IMR-90 (cell line): ENCODE results near the gene ABCC3. TPM values are rescaled to one million over a fixed set of nuclear protein-coding genes. Genes with fewer than 3 reads are reported as not detected.

Experiments
- ATAC-seq: fragments of 200-7000 bp; cut with Tn5 transposase; 2 replicates; pipeline ENCODE4 v1.9.1; 2020; ENCODE audit warnings: low read depth, mild to moderate bottlenecking, moderate library complexity
- BruUV-seq: library from RNA; stranded (reverse); fragments of 400-500 nt; replicated peaks from 2 replicates; lab custom pipeline; 2021; lab: Mats Ljungman, UMichigan
- CTCF ChIA-PET: fragments of 300-600 bp; formaldehyde crosslinking; extraction: SDS; loops from one replicate; lab custom pipeline; 2021; ENCODE audit warnings: antibody characterized with exemption; lab: Yijun Ruan, JAX
- POLR2A ChIA-PET: fragments of 300-600 bp; sonication (Branson Sonifier 250); formaldehyde crosslinking; loops from one replicate; lab custom pipeline; 2022; ENCODE audit warnings: antibody characterized with exemption; ENCODE audit not compliant: unreplicated experiment; lab: Charles Lee
- DNase-seq: peaks from one replicate; pipeline ENCODE4 v3.0.0; 2013
- H2AFZ ChIP-seq: replicated peaks from 2 replicates; pipeline ENCODE3; 2013; ENCODE audit warnings: low read length, mild to moderate bottlenecking; ENCODE audit not compliant: poor library complexity
- H2AK5ac ChIP-seq: 2 replicates; pipeline ENCODE4 v1.6.1; 2013; ENCODE audit warnings: low read depth, low read length, inconsistent platforms
- H2AK9ac ChIP-seq: replicated peaks from 2 replicates; pipeline ENCODE3; 2013; ENCODE audit warnings: mild to moderate bottlenecking, low read depth, low read length, moderate library complexity; ENCODE audit not compliant: poor library complexity
- H2BK120ac ChIP-seq: 2 replicates; pipeline ENCODE4 v1.6.1; 2013; ENCODE audit warnings: low read depth, low read length, inconsistent platforms
- H2BK15ac ChIP-seq: 3 replicates; pipeline ENCODE4 v1.6.1; 2013; ENCODE audit warnings: low read depth, low read length, inconsistent platforms
- H2BK20ac ChIP-seq: 2 replicates; pipeline ENCODE4 v1.6.1; 2013; ENCODE audit warnings: low read depth, mild to moderate bottlenecking, inconsistent platforms, low read length, moderate library complexity
- H2BK5ac ChIP-seq: 2 replicates; pipeline ENCODE4 v1.6.1; 2013; ENCODE audit warnings: mild to moderate bottlenecking, low read depth, low read length, inconsistent platforms; ENCODE audit not compliant: poor library complexity, severe bottlenecking
- H3K14ac ChIP-seq: replicated peaks from 2 replicates; pipeline ENCODE4 v1.6.1; 2013; ENCODE audit warnings: low read depth, low read length, inconsistent platforms
- H3K18ac ChIP-seq: 2 replicates; pipeline ENCODE4 v1.6.1; 2013; ENCODE audit warnings: low read depth, low read length, control low read depth
- H3K23ac ChIP-seq: 2 replicates; pipeline ENCODE4 v1.6.1; 2013; ENCODE audit warnings: low read depth, low read length, inconsistent platforms
- H3K27ac ChIP-seq: 2 replicates; pipeline ENCODE4 v1.5.1; 2013; ENCODE audit warnings: mild to moderate bottlenecking, control low read depth, low read length; ENCODE audit not compliant: insufficient read depth
- H3K27me3 ChIP-seq: 2 replicates; pipeline ENCODE4 v1.6.1; 2013; ENCODE audit warnings: low read length; ENCODE audit not compliant: control insufficient read depth, insufficient read depth
- H3K36me3 ChIP-seq: 2 replicates; pipeline ENCODE4 v1.6.1; 2013; ENCODE audit warnings: low read length, mixed read lengths; ENCODE audit not compliant: control insufficient read depth, insufficient read depth
- H3K4ac ChIP-seq: 2 replicates; pipeline ENCODE4 v1.6.1; 2013; ENCODE audit warnings: low read depth, low read length, inconsistent platforms
- H3K4me1 ChIP-seq: 2 replicates; pipeline ENCODE4 v1.6.1; 2013; ENCODE audit warnings: low read length, mixed read lengths; ENCODE audit not compliant: control insufficient read depth, insufficient read depth
- H3K4me2 ChIP-seq: 2 replicates; pipeline ENCODE4 v1.6.1; 2013; ENCODE audit warnings: low read depth, mild to moderate bottlenecking, control low read depth, low read length, moderate library complexity
- H3K4me3 ChIP-seq: 2 replicates; pipeline ENCODE4 v1.5.1; 2013; ENCODE audit warnings: low read depth, mild to moderate bottlenecking, control low read depth, low read length, moderate library complexity; ENCODE audit not compliant: insufficient read depth
- H3K56ac ChIP-seq: 2 replicates; pipeline ENCODE4 v1.6.1; 2013; ENCODE audit warnings: low read length, inconsistent platforms; ENCODE audit not compliant: insufficient read depth; ENCODE audit errors: extremely low read depth
- H3K79me1 ChIP-seq, 2 experiments: 2 replicates each; pipeline ENCODE4 v1.6.1; 2013; ENCODE audit warnings: low read length in 2 of 2, inconsistent platforms in 1 of 2, low read depth in 1 of 2
- H3K9ac ChIP-seq: 2 replicates; pipeline ENCODE4 v1.6.1; 2013; ENCODE audit warnings: low read depth, low read length, control low read depth
- H3K9me1 ChIP-seq: 2 replicates; pipeline ENCODE4 v1.6.1; 2013; ENCODE audit warnings: low read length, inconsistent platforms; ENCODE audit not compliant: insufficient read depth
- H3K9me3 ChIP-seq: 2 replicates; pipeline ENCODE4 v1.6.1; 2013; ENCODE audit warnings: low read length; ENCODE audit not compliant: control insufficient read depth, insufficient read depth
- H4K20me1 ChIP-seq: 2 replicates; pipeline ENCODE4 v1.6.1; 2013; ENCODE audit warnings: low read length, inconsistent platforms; ENCODE audit not compliant: insufficient read depth
- H4K5ac ChIP-seq: 2 replicates; pipeline ENCODE4 v1.6.1; 2013; ENCODE audit warnings: mild to moderate bottlenecking, low read depth, low read length, control low read depth
- H4K8ac ChIP-seq, 2 experiments: 2 replicates each; pipeline ENCODE4 v1.6.1; 2013; ENCODE audit warnings: low read depth in 2 of 2, low read length in 2 of 2, control low read depth in 1 of 2, inconsistent platforms in 1 of 2
- H4K91ac ChIP-seq: 2 replicates; pipeline ENCODE4 v1.6.1; 2013; ENCODE audit warnings: low read depth, low read length, inconsistent platforms; ENCODE audit not compliant: insufficient read depth
- BHLHE40 ChIP-seq: fragments of 150-350 bp; IDR thresholded peaks from 2 replicates; pipeline ENCODE4 v1.6.1; 2016; ENCODE audit warnings: mild to moderate bottlenecking, low read depth, low read length
- CEBPB ChIP-seq: IDR thresholded peaks from 2 replicates; pipeline ENCODE4 v1.6.1; 2012; ENCODE audit warnings: low read depth, low read length, improper control_type of control experiment
- MAFK ChIP-seq: IDR thresholded peaks from 2 replicates; pipeline ENCODE4 v1.6.1; 2012; ENCODE audit warnings: low read depth, low read length, improper control_type of control experiment
- WGBS, 2 experiments: methylation state at CpG; one replicate each; pipeline versions ENCODE4 v1.1.5 to v1.1.7; 2013; ENCODE audit warnings: missing lambda C conversion rate in 2 of 2; ENCODE audit not compliant: insufficient read length in 1 of 2; ENCODE audit errors: extremely low coverage in 2 of 2; 5-methylcytosine and 5-hydroxymethylcytosine counted together
- dilution Hi-C: fragments of 300-500 bp; cut with HindIII; formaldehyde crosslinking; loops from one replicate; pipeline ENCODE4 v1.14.3; 2018; ENCODE audit warnings: low sequenced_read_pairs; ENCODE audit not compliant: unreplicated experiment
- in situ Hi-C: fragments of 300-500 bp; cut with MboI; formaldehyde crosslinking; loops from 3 replicates; pipeline ENCODE4 v1.14.3; 2019; ENCODE audit warnings: low sequenced_read_pairs, inconsistent platforms, mixed read lengths
- intact Hi-C: fragments of 100-400 bp; cut with micrococcal nuclease; formaldehyde crosslinking; loops from 2 replicates; pipeline ENCODE4 v1.10.0; 2022
- polyA plus RNA-seq, 3 experiments: library from polyadenylated mRNA; depleted of rRNA; stranded (reverse); fragments of >200 nt; gene quantifications; 2 replicates each; pipeline ENCODE4 v1.2.3, GENCODE V29; 2012; ENCODE audit warnings: low replicate concordance in 1 of 3
- total RNA-seq: library from RNA; depleted of rRNA; stranded (reverse); fragments of >200 nt; gene quantifications from 2 replicates; pipeline ENCODE4 v1.2.3, GENCODE V29; 2012
- TF ChIP-seq, protein P1 (sequence below): fragments of 150-350 bp; IDR thresholded peaks from 2 replicates; pipeline ENCODE4 v1.6.1; 2016; ENCODE audit warnings: low read depth, mild to moderate bottlenecking, low read length, moderate library complexity, borderline replicate concordance

ABCC3 gene
- total and polyA plus RNA-seq, 2 of the 4 experiments (the other 2 are of a cell fraction): 3.2 to 6.6 TPM

DNA sequence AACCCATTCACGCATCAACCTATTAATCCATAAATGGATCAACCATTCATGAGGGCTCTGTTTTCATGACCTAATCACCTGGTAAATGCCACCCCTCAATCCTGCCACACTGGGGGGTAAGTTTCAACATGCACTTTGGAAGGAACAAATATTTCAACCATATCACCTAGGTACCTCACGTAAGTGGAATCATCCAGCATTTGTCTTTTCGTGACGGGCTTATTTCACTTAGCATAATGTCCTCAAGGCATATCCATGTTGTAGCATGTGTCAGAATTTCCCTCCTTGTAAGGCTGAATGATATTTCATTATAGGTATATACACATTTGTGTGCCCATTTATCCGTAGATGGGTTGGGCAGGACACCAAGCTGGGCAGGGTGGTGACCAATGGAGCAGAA lies 37.4 kb downstream of the ABCC3 start:
- peaks cover 21% of the 10 kb centered on the region for H3K4me1 ChIP-seq
- H3K4me2 ChIP-seq: no peak overlapping the region
- peak overlapping the region; percentile 25 for H3K4ac ChIP-seq
- H4K5ac ChIP-seq: no peak overlapping the region
- H2BK20ac ChIP-seq: peak overlapping the region; percentile 40; the same call in 1 of the 2 replicates
- H3K27me3 ChIP-seq: no peaks in the 10 kb centered on the region
- ChIA-PET POLR2A (no interaction called here), CTCF (interaction anchor here (1.6 kb wide), 1 partner anchor 11 kb away, joined by 4 read pairs; no protein-coding TSS in a partner anchor)
- no peaks in the 10 kb centered on the region for H3K9me3 ChIP-seq
- no peak overlapping the region for H2BK5ac ChIP-seq
- in situ Hi-C loops (no loop called here), intact Hi-C loops (no loop called here), dilution Hi-C loops (no loop called here)
- 100% methylated on average over 1 of the region's 5 CpGs; no CpG with 5 or more reads in 1 of the 2 experiments for WGBS, 2 experiments
- ATAC-seq: no peak
- H3K79me1 ChIP-seq: peaks cover 0 to 8% of the 10 kb centered on the region in 2 experiments; a peak in 2 of 4 replicates
- H3K56ac ChIP-seq: no peak overlapping the region
- no peak overlapping the region for H3K9ac ChIP-seq
- no peak overlapping the region for H4K91ac ChIP-seq
- BruUV-seq: no TSS peak
- no peak overlapping the region for H3K23ac ChIP-seq
- H2AK9ac ChIP-seq: no peak overlapping the region
- no peak overlapping the region for H3K18ac ChIP-seq
- no peaks in the 10 kb centered on the region for H3K36me3 ChIP-seq
- no peak overlapping the region for H3K4me3 ChIP-seq
- H2AK5ac ChIP-seq: peak overlapping the region; percentile 51; the same call in 1 of the 2 replicates
- DNase-seq: no peak
- TF ChIP-seq CEBPB (no peak), BHLHE40 (no peak), MAFK (no peak)
- TF ChIP-seq, protein P1, sequence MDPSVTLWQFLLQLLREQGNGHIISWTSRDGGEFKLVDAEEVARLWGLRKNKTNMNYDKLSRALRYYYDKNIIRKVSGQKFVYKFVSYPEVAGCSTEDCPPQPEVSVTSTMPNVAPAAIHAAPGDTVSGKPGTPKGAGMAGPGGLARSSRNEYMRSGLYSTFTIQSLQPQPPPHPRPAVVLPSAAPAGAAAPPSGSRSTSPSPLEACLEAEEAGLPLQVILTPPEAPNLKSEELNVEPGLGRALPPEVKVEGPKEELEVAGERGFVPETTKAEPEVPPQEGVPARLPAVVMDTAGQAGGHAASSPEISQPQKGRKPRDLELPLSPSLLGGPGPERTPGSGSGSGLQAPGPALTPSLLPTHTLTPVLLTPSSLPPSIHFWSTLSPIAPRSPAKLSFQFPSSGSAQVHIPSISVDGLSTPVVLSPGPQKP: no peak
- H2BK15ac ChIP-seq: no peak overlapping the region
- H4K20me1 ChIP-seq: no peaks in the 10 kb centered on the region
- 0 out of 4 replicates have a peak overlapping the region, but pooled peaks of 1 of the 2 experiments have one; percentile 1 for H4K8ac ChIP-seq
- peaks cover 19% of the 10 kb centered on the region for H3K9me1 ChIP-seq
- no peak overlapping the region for H3K27ac ChIP-seq
- no peak overlapping the region for H2AFZ ChIP-seq
- no peak overlapping the region; the same call in 1 of the 2 replicates for H2BK120ac ChIP-seq
- H3K14ac ChIP-seq: no peak overlapping the region
